GM18498 (cell line): ENCODE results near the gene IL20RB.
"Not testable (repeated sequence)": the region's sequence is repeated elsewhere in the genome, so short reads cannot be mapped to it uniquely, and the experiment has no call there.

Experiments used
- ATAC-seq: cut with Tn5 transposase; IDR thresholded peaks from one replicate; pipeline ENCODE4 v1.9.1; 2021; ENCODE audit warnings: mild to moderate bottlenecking, moderate library complexity; ENCODE audit not compliant: unreplicated experiment

The IL20RB gene

DNA sequence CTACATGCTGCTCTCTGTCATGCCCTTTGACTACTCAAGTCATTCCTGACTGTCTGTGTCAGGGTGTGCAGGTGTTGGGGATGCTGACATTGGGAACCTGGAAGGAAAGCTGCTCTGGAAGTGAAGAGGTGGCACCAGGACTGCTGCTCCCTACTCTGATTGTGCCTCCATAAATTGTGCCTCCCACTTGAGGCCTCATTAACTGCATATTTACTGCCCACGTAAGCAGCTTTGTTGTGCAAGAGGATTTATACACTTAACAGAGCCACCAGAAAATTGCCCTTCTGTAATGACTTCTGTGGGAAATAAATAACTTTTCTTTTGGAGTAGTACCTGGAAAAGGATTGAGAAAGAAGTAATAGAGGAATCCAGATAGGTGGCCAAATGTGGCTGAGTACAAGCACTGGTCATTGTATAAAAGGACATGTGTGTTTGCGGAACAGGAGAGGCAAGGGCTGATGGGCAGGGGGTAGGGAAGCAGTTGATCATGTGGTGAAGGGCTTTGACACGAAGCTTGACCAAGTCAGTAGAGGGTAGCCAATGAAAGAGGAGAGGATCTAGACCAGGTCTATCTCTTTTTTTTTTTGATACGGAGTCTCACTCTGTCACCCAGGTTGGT, 24.8 kb downstream of the IL20RB start:
- no peak for ATAC-seq

DNA sequence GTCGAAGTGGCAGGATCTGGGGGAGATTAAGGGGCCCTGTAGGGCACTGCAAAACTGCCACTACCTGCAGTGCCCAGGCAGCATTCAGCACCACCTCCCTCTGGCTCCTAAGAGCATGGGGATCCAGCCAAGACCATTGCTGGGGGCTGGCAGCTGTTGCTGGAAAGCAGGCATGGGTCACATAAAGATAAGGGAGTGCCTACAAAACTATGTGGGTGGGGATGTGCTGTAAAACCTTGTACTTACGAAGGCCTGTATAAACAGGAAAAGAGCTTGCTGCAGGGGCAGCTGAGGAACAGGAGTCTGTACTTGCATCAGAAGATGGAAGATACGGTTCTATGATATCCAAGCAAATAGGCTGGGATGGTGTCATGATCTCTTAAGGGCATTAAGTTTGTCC, 27.1 kb downstream of the IL20RB start:
- ATAC-seq = no peak

DNA sequence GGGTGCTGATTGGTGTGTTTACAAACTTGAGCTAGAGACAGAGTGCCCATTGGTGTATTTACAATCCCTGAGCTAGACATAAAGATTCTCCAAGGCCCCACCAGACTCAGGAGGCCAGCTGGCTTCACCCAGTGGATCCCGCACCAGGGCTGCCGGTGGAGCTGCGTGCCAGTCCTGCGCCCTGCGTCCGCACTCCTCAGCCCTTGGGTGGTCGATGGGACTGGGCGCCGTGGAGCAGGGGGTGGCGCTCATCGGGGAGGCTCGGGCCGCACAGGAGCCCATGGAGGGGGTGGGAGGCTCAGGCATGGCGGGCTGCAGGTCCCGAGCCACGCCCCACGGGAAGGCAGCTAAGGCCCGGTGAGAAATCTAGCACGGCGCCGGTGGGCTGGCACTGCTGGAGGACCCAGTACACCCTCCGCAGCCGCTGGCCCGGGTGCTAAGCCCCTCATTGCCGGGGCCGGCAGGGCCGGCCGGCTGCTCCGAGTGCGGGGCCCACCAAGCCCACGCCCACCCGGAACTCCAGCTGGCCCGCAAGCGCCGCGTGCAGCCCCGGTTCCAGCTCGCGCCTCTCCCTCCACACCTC, 29.7 kb downstream of the IL20RB start:
- ATAC-seq = not testable (repeated sequence)

DNA sequence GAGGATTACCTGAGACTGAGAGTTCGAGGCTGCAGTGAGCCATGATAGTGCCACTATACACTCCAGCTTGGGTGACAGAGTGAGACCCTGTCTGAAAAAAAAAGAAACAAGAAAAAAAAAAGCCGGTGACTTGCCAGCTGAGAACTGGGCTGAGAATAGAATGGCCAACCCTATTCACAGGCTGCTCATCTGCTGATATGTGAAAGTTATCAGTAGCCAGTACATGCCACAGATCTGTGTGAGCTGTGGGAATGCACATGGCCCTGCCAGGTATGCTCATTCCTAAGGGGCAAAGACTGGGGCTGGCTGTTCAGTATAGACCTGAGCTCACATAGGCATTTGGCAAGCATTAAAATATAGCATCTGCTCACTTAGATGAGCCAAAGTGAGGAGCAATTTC, 30.9 kb downstream of the IL20RB start:
- ATAC-seq = no peak

DNA sequence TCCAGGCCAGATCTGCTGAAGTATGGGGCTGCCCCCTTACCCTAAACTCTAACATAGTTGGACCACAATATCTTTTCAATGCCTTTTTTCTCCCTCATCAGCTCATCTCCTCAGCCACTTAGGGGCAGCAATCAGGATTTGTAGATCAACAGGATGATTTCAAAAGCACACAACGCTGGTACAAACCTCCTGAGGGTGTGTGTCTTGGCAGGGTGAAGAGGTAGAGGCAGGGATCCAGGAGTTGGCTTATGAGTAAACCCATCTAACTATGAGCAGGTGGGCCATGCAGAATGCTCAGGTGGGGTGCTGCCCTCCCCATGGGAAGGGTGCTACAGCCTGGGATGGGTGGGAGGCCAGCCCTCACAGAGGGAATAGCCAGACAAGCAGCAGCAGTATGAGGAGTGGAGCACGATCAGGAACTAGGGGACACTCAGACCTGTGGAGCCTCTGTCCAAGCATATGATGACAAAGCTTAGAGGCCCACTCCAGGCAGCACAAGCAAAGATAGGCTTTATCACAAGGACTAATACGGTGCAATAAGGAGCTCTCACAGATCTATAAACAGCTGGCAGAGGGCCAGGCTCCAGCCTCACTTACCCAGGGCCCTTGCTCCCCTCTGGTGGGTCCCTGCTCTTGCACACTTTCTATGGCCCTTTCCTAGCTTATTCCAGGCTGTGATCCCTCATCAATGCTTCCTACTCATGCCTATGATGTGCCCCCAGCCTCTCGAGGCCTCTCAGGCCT, 32.2 kb downstream of the IL20RB start:
- ATAC-seq = no peak

DNA sequence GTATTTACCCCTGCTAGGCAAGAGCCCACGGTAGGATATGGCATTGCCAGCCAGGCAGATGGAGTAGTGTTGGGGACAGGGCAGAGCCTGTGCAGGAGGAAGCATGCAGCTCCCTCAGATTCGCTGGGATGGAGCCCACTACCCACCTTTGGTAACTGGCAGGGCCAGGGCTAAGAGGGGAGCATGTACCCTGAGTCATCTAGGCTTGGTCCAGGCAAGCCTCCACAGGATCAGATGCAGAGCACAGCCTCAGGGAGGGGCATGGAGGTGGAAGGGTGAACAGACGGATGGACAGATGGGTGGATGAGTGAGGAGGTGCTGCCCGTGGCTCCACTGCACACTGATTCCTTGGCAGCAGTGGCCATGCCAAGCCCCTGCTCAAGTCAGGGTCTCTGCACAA, 33.0 kb downstream of the IL20RB start:
- no peak for ATAC-seq

DNA sequence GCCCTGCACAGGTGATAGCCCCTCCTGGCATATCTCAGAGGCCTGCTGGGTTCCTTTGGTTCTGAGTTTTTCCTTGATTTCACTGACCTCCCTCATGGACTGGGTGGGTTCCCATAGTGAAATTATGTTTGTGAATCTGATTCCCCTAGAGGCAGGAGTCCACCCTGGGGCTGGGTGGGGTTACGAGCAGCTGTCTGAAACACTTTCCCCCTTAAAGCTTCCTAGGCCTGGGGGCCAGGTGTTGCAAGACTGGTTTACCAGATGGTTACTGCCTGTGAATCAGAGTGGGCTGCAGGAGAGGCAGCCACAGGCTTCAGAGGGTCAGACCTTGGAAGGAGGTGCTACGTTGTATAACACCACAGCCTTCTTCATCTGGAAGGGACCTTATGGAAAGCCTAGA, 34.3 kb downstream of the IL20RB start:
- no peak for ATAC-seq

DNA sequence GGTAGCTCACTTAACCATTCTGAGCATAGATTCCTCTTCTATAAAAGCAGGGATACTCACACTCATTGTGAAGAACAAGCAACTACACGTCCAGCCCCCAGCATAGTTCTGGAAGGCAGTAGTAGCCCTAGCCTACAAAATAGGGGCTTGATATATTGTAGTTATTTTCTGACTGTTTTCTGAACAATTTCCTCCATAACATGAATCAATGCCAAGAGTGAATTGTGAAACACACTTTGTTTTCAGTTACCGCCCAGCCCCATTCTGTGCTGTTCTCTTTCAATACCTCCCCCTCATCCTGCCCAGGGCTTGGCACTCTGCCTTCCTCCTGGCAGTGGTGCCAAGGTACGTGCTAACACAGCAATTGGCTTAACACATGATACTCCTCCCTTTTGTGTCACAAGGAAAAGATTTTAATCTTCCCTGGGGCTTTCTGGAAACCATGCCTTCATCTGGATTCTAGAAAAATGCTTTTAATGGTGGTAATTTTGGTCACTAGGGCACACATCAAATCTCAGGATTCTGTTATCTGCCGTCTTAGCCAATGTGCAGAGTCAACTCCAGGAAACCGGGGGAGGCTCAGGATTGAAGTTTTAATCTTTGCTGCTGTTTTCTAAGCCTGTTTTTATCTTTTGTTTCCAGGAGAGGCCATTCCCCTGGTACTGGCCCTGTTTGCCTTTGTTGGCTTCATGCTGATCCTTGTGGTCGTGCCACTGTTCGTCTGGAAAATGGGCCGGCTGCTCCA, 37.2 kb downstream of the IL20RB start:
- ATAC-seq = no peak

DNA sequence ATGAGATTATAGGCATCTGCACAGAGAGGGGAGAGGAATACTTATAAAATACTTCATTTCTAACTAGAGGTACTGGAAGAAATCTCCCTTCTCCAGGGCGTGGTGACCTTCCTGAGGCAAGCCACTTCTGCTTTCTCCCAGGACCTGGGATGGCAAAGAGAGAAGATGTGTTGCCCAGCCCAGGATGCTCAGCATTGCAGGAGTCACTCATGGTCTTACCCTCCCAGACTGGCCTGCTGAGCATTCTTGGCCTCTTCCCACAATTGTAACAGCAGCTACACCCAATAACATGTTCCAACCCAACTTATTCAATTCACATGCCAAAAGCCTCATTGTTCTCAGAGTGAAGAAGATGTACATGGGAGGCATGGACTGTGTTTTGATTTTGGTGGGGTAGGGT, 37.9 kb downstream of the IL20RB start:
- ATAC-seq = no peak

DNA sequence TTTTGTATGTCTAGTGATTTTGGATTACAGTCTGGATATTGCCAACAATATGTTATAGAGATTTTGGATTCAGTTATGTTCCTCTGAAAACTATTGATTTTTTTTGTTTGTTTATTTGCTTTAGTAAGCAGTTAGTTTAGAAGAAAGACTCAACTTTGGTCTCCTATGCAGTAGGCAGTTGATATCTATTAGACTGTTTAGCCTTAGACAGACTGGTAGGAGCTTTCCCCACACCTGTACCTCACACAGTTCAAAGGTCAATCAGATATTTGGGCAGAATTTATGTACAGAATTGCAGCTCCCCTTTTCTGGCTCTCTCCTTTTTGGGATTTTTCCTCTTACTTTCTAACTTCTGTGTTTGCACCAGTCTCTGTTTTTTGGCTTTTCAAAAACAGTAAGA, 42.3 kb downstream of the IL20RB start:
- ATAC-seq = no peak

DNA sequence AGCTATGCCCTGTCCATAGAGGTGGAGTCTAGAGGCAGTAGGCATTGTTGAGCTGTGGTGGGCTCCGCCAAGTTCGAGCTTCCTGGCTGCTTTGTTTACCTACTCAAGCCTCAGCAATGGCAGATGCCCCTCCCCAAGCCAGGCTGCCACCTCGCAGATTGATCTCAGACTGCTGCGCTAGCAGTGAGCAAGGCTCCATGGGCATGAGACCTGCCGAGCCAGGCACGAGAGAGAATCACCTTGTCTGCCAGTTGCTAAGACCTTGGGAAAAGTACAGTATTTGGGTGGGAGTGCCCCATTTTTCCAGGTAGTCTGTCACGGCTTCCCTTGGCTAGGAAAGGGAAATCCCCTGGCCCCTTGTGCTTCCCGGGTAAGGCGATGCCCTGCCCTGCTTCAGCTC, 49.6 kb downstream of the IL20RB start:
- ATAC-seq = not testable (repeated sequence)

DNA sequence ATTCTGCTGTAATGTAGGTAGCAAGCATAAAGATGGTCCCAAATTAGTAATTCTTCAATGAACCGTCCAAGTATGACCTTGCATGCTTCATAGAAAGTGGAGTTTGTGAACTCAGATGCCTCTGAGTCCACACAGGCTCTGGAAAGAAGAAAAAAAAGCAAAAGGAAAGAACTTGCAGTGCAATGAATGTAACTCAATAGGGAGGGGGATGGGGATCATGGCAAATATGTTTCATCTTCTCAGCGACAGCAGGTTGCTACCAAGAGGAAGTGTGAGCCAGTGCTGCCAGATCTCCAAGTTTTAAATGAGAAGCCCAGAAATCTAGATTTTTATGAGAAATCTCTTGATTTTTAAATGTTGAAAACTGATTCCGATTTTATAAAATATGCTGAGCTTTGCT, 50.3 kb downstream of the IL20RB start:
- ATAC-seq = no peak

DNA sequence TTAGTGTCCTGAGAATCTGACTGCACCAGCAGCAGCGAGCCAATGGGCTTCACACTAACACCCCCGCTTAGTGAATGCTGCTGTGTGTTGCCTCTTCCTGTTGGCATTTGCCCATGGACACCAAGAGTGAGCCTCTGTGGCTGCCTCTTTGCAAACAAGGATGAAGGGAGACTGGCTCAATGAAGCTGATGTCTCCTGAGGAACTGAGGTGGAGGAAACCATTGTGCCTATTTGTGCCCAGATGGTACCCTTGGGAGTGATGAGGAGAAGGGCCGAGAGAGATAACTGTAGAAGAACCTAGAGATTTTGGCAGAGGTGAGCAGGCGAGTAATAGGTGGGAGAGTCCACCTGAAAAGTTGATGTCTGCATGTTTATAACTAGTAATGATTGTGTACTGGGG, 51.2 kb downstream of the IL20RB start:
- ATAC-seq = no peak

DNA sequence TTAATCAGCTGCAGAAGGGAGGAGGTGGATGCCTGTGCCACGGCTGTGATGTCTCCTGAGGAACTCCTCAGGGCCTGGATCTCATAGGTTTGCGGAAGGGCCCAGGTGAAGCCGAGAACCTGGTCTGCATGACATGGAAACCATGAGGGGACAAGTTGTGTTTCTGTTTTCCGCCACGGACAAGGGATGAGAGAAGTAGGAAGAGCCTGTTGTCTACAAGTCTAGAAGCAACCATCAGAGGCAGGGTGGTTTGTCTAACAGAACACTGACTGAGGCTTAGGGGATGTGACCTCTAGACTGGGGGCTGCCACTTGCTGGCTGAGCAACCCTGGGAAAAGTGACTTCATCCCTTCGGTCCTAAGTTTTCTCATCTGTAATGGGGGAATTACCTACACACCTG, 52.4 kb downstream of the IL20RB start:
- ATAC-seq = no peak

DNA sequence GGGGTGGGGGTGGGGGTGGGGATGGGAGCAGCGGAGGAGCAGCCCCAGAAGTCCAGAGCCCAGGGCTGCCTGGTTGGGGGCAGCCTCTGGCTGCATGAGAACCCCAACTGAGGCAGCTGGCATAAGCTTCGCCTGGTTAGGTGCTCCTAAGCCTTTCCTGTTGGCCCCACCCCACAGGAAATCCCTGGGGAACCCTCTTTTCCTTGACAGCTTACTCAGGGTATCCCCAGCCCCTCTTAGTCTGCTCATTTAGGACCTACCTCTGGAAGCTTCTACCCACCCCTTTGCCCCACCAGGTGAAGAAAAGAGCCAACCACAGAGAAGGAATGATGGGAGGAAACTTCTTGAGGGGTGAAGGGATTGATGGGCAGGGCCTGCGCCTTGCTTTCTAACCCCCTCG, 53.4 kb downstream of the IL20RB start:
- no peak for ATAC-seq

DNA sequence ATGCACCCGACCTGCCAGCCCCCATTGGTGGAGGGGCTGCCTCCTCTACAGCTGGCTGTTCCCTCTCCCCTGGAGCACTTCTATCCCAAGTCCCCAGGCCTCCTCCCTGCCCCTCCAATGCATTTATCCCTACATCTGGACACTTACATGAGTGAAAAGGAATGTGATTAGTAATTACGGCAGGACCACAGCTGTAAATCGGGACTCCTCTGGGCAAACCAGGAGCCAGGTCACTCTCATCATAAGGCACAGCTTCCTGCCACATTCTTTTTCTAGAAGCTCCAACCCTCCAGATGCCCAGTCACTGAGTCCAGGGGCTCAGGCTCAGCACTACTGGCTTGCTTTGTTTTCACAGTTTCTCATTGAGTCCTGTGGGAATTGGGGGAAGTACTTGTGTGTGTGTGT, 54.3 kb downstream of the IL20RB start:
- no peak for ATAC-seq

DNA sequence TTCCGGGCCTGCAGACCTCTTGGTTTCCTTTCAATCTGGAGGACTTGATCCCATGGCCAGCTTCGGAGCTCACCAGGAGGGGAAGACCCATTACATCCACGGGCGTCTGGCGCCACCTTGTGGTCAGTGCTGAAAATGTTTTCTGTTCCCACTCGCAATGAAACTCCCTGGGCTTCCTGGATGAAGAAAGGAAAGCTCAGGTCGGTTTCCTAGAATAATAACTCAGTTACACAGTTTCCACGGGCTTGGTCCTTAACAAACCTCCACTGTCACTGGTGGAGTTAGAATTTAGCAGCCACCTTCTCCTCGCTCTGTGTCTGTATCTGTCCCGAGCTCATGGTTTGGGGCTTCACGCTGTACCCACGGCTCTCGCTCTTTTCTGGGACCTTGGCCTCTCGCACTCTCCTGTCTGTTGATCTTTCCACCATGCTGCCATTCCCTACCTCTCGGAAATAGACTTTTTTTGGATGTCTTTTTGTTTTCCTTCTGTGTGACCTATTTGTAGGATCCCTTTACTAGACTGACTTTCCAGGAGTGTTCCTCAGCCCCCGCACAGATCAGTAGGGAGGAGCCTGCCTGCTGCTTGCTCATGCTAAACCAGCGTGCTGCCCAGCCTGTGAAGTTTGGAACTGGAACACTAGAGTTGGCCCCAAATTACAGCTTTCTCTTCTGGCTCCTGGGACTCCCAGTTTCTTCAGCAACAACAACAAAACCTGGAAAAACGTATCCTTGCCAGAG, 56.3 kb downstream of the IL20RB start:
- ATAC-seq = peak; percentile 90

DNA sequence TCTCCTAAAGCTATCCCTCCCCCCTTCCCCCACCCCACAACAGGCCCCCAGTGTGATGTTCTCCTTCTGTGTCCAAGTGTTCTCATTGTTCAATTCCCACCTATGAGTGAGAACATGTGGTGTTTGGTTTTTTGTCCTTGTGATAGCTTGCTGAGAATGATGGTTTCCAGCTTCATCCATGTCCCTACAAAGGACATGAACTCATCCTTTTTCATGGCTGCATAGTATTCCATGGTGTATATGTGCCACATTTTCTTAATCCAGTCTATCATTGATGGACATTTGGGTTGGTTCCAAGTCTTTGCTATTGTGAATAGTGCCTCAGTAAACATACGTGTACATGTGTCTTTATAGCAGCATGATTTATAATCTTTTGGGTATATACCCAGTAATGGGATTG, 59.5 kb downstream of the IL20RB start:
- ATAC-seq = not testable (repeated sequence)

DNA sequence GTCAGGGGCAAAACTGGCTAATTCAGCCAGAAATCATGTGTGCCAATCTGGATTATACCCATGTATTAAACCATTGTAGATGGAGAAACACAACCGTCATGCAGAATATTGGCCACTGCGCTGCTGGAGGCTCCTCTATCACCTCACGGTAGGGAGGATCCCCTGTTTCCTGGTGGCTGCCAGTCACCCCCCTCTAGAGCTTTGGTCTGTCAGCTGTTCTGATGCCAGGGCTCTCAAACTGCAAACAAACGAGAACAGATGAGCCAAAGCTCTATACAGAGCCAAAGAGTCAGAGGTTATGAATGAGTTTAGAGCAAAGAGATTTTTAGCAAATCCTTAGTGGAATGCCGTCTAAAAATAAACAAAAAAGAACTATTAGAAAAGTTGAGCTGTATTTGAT, 62.5 kb downstream of the IL20RB start:
- no peak for ATAC-seq

DNA sequence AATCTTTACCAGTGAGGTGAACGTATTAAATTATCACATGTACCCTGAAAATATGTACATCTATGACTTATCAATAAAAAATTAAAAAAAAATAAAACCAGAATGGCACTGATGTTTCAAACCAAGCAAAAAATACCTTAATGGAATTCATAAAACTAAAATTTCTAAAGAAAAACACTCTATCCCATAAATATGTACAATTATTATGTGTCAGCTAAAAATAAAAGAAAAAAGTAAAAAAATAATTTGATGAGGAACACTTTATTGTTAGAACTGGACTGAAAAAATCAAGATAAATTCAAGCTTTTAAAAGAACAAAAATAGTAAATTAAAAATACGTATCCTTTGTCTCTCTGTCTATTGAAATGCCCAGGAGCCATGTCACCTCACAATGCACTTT, 63.1 kb downstream of the IL20RB start:
- ATAC-seq = no peak

DNA sequence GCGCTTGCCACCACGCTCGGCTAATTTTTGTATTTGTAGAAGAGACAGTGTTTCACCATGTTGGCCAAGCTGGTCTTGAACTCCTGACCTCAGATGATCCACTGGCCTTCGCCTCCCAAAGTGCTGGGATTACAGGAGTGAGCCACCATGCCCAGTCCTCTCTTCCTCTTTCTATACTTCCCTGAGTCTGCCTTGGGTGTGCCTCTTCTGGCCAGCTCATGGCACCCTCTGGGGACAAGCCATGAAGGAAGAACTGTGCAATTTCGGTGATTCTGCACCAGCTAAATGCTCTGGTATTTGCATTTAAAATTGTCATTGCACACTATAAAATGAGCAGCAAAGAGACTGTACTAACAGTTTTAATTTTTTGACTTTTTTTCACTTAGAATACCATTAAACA, 66.6 kb downstream of the IL20RB start:
- ATAC-seq = no peak
